Fibroblast of skin of right biceps (primary cell): ENCODE measurements around the gene RPS10.

Experiments used
- DNase-seq: peaks from one replicate; pipeline ENCODE4 v3.0.0-alpha.2; 2013

The RPS10 gene

DNA sequence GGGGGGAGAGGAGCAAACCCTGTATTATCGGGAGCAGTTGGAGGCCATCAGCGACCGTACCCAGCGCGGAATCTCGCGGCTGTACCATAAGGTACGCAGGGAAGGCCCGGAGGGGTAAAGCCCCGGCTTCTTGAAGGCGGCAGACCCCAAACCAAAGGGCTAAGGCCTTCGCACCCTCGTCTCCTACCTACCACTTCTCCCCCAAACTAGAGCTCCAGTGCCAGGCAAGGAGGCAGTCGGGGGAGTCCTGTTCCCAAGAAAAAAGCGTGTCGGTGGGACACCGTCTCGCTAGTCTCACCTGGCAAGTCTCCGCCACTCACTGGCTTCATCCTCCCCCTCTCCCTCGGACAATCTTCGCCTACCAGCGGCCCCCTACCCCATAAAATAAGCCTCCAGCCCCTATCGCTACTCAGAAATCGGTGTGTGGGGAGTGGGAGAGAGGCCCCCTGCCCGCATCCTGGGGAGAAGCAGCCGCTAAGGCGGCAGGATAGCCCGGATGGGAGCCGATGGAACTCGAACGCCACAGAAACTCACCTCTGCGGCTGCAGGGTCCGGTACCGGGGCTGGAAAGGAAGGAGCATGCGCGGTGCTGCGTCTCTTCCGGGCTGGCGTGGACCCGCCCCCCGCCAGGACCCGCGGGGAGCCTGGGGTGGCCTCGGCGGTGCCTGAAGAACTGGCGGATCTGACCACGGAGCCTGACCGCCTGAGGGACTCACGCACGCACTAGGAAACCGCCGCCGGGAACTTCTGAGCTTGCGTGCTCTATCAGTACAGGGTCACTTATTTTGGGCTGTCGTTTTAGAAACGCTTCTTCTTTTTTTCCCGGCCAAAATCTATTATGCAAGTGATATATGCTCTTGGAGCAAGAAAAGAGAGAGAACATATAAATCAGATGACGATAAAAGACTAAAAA lies at the start of gene RPS10:
RPS10 (minus strand) TSS at position 572 of the 913 bp plus-strand sequence. CDS start 848 bp downstream, outside the sequence.
- DNase-seq: peak; percentile 93

DNA sequence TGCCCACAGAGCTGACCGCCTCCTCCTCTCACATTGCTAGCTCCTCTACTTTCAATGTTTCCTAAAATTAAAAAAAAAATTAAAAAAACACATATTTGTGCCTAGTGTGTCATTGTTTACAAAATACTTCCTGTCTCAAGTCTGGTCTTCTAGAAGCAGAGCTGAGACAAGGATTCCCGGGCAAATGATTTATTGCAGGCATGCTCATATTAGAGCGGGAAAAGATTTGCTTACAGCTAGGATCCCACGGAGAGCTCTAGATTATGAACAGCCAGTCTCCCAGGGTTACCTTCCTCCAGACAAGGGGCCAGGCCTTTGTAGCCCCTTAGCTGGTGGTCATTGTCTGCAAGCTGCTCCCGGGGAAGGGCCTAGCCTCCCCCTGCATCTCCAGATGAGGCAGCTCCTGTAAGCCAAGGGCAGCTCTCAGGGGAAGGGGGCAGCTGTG lies 49.4 kb upstream of the RPS10 start:
- peak; percentile 17 for DNase-seq

DNA sequence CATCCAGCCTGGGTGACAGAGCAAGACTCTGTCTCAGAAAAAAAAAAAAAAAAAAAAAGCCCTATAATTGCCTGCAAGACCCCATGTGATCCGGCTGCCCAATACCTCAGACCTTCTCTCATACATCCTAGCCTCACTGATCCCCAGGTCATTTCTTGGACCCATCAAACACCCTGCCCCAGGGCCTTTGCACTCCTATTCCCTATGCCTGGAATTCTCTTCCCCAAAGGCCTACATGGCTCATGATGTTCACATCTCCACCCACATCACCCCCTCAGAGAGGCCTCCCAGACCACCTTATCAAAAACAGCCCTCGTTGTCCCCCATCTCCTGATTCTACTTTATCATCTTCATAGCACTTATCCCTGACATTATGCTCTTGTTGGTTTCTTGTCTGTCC lies 48.9 kb upstream of the RPS10 start:
- no peak for DNase-seq

DNA sequence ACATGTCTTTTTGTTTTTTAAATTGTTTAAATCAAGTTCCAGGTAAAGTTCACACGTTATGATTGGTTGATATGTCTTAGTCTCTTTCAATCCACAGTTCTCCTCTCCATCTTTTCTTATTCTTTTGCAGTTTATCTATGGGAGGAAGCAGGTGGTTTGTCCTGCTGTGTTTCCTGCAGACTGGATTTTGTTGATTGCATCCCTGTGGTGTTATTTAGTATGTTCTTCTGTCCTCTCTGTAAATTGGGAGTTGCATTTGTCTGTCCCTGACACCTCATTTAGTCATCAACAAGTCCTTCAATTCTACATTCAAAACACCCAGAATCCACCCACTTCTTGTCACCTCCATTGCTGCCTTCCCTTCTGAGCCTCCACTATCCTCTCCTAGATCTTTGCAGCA lies 48.1 kb upstream of the RPS10 start:
- DNase-seq: no peak

DNA sequence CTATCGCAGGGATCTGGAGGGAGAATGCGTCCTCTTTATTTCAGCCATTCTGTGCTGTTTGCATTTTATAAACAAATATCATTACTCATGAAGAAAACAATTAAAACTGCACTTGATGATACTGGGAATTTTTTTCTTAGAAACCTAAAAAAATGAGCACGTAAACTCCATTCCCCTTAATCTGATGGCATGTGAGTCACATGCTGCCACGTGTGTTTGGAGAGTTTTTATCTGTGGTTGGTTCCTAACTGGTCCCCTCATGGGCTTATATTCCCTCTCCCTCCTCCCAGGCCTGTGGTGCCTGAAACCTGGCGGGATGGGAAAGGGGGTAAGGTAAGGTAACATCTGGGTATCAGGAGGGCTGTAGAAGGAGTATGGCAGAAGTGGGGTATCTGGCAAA lies 46.6 kb upstream of the RPS10 start:
- DNase-seq: no peak

DNA sequence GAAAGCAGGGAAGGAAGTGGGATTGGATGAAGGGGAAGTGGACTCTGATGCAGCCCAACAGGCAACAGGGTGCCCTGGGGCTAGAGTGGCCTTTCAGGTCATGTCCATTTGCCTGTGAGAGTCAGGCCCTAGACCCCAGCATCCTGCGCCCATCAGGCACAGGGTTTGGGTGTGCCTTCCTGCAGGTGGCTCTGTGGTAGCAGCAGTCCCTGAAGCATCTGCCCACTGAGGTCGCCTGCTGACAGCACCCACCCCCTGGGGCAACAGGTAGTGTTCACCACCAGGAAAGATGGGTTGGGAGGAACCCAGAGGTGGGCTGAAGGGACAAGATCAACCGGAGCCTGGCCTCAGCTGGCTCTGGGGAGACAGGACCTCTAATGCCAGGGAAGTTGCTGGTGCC lies 43.6 kb upstream of the RPS10 start:
- DNase-seq: no peak

DNA sequence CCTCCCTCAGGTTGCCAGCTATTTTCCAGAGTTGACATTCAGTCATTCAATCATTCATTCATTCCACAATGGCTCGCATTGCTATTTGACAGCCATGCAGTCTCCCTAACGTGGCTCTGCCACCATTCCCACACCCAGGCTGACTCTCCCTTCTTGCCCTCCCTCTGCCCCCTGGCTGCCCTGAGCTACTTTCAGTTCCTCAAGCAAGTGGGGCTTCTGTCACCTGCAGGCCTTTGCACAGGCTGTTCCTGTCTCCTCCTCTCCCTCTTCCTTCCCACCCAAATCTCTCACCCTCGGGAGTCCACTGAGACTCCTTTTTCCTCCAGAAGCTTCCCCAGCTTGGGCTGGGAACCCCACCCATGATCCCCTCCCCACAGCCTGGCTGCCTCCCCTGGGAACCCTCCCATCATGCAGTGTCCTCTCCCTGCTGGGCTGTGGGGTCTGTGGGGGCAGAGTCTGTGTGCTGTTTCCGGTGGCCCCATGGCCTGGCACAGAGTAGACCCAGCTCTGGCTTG lies 42.6 kb upstream of the RPS10 start:
- no peak for DNase-seq

DNA sequence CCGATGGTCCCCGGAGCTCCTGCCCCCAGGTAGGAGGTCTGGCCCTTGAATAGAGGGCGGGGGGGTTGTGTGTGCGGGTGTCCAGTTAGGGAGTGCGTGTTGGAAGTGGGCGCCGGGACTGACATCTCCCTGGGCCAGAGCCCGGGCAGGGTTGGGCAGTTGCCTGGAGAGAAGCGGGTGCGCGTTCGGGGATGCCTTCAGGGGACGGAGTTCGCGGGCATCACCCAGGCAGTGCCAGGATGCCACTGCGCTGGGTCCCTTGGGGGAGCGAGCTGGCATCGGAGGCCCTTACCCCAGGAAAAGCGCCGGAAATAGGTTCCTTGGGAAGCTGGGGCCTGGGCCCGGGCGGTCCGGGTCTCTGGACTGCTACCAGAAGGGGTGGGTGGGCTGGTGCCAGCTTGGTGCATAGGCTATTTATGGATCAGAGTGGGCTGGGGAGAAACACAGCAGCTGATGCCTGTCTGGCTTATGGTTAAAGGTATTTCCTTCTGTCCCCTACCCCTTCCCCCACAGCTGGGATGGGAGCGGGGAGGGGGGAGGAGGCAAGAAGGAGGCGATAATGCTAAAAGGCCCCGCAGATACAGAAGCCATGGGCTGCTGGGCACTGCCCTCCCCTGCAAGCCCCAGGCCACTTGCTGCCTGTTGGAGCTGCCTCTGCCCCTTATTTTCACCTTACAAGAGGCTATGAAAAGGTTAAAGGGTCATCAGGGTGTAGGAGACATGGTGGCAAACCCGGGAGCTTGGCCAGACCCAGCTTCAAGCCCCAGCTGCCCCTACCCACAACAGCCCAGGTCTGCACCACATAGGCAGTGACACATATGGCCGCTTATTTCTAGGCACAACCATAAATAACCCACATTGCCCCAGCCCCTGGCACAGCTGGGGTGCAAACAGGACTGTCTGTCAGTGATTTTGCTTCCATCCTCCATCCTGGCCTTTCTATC lies 40.6 kb upstream of the RPS10 start:
- DNase-seq: no peak

DNA sequence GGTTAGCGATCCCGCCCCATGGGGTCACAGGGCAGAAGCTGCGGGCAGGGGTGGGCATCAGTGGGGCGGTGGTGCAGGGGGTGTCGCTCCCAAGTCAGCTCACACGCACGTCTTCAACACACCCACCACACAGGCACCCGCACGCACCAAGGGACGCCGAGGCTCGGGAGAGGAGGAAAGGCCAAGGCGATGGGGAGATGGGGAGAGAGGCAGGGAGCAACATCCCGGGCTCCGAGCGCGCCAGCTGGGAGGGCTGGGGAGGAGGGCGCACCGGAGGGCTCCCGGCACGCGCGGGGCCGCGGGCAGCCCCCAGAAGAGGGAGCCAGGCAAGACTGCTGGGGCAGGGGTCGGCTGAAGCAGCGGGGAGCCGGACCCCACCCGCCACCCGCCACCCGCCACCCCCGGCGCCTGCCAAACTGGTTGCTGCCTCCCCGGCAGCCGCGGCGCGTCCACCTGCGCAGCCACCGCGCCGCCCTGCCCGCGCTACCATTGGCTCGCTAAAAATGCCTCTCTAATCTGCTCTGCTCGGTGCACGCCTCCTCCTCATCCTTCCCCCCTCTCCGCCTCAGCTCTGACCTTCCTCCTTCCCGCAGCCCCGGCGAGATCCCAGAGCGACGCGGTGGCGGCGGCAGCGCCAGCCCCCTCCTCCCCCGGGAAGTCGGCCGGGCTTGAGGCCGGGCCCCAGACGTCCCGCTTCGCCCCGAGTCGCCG lies 39.8 kb upstream of the RPS10 start, which contains the start of gene PACSIN1:
PACSIN1 (plus strand) TSS at position 546 of the 711 bp plus-strand sequence. CDS start 60,230 bp downstream, outside the sequence.
- DNase-seq: no peak

DNA sequence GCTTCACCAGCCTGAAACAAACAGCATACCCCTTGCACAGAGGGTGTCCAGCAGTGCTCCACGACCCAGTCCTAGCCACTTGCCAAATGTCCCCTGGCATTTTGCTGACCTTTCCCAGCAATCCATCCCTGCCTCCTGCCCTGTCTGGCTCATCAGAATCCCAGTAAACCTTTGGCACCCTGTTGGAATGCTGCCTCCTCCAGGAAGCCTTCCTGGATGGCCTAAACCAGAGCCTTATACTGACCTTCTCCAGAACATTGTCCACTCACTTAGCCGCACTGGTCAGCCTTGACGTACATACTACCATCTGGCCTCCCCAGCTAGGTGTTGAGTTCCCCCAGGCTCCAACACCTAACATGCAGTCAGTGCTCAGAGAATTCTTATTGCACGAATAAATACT lies 38.0 kb upstream of the RPS10 start:
- no peak for DNase-seq

DNA sequence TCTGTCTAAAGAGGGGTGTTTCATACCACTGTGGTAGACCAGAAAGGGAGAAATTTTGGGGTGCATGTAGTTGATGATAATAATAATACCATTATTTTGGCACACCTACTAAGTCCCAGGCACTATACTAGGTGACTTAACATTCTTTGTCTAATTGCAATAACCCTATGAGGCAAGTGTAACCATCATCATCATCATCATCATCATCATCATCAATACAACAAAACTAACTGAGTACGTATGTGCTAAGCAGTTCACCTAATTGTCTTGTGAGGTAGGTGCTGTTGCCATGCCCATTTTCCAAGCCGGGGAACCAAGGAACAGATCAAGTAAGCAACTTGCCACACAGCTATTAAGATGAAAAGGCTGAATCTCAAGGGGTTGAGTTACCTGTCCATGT lies 37.4 kb upstream of the RPS10 start:
- DNase-seq: no peak

DNA sequence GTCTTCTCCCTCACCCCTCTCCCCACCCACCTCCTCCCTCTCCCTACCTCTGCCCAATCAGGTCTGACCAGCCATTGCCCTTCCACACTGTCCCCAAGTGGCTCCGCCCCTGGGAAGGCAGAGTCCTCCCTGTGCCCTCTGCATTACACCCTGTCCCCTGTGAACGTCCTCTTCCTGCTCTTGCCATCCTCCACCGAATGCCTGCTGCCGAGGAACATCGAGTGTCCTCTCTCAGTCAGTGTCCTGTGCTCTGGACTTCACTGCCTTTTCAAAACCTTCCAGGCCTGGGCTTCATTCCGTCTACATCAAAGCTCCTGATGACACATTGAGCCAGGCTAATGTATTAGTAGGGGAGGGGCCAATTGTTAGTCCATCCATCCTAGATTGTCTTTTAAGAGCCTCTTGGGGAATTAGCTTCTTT lies 36.7 kb upstream of the RPS10 start:
- DNase-seq: peak; percentile 20

DNA sequence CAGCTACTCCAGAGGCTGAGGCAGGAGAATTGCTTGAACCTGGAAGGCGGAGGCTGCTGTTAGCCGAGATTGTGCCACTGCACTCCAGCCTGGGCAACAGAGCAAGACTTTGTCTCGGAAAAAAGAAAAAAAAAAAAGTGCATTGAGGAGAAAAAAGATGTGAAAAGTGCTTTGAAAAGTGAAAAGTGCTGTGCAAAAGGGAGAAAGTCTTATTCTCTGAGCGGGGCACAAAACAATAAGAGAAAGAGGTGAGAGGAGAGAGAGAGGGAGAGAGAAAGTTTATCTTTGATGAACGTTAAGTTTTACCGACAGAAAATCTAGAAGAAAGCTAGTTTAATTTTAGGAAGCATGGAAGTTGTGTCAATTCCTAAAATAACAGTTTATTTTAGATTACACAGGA lies 36.1 kb upstream of the RPS10 start:
- DNase-seq: no peak

DNA sequence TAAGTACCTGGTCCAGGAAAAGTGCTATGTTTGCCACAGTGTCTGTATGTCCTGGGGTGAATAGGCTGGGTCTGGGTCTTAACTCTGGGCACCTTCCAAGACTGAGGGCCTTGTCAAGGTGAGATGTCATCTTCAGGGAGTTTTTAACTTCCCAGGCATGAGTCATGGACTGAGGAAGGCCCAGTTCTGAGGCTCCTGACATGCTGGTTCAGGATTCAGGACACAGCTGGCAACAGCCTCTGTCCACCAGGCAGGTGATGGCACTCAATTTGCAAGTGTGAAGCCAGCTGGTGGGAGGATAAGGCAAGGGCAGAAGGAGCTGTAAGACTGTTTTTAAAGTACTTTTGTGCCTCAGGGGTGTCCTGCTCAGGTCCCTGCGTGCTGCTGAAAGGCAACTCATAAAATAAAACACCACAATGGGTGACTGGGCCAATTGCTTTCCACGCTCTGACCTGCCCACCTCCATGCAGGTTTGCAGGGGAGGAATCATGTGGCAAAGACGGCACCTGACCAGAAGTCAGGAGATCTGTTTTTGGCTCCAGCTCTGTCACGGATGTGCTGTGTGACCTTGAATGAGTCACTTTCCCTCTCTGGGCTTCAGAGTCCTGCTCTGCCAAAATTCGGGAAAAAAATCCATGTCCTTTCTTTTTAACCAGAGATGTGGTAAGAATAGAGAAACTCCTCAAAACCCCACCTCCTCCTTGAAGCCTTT lies 35.1 kb upstream of the RPS10 start:
- DNase-seq: no peak

DNA sequence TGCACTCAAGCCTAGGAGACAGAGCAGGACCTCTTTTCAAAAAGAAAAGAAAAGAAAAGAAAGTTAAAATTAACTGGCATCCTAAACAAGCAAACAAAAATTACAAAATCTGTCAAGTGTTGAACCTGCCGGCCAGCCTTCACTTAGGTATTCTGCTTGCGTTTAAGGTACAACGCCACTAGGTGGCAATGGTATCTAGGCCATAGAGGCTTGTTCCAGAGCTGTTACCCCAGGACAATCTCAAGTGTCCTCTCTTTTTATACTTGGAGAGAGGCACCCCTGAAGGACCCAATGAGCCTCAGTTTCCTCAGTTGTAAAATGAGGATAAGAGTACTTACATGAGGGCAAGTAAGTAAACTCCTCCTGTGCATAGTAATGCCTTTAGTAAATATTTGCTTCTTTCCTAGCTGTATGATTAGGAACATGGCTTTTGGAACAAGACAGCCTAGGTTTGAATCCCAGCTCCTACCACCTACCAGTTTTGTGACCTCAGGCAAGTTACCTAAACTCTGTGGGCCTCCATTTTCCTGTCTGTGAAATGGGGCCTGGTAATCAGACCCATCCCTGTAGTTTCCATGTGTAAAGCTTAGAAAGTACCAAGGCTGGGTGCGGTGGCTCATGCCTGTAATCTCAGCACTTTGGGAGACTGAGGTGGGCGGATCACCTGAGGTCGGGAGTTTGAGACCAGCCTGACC lies 34.2 kb upstream of the RPS10 start:
- DNase-seq: peak; percentile 25

DNA sequence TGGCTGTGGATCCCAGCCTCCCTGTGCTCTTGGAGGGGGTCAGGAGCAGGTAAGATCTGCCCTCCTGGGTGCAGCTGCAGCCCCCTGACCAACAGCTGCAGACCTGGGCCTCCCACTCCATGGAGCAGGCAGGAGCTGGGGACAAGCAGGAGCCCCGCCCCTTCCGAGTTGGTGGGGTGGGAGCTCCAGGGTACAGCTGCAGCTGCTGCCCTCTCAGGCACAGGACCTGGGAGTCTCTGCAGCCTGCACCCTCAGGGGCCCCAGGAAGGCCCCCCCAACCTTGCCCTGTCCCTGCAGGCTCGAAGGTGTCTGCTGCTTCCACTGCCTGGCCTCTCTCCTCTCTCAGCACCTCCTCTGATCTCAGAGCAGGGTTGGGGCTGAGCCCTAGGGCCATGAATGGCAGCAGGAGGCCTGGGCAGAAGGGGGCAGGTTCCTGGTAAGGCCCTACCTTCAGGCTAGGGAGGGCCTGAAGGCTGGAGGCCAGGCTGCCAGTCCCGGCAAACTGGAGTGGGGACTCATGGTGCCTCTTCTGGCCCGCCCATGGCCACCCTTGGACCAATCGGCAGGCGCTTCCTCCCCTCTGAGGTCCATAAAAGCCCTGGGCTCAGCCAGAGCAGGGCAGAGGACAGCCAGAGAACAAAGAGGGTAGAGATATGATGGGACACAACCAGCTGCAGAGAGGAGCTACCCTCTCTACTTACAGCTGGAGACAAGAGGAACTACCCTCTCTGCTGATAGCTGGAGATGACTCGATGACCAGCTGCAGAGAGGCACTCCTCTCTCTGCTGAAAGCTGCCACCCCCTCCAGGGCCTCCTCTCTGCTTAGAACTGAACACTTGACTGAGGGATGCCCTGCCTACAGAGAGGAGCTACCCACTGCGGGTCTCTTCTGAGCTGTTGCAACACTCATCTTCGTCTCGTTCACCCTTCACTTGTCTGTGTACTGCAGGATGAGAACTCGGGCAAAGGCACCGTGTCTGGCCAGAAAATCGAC lies 32.2 kb upstream of the RPS10 start:
- DNase-seq: no peak

DNA sequence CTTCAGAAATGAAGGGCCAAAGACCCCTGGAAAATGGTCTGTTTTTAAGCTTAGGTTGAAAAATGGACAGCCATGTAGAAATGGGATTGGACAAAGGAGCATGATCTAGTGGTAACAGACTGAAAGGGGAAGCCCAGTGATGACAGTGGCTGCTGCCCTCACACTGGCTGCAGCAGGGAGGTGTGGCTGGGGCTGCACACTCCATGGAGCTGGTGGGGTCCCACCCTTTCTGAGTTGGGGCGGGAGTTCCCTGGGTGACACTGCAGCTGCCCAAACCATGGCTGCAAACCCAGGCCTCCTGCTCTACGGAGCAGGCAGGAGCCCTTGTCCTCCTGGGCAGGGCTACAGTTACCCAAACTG lies 31.5 kb upstream of the RPS10 start:
- no peak for DNase-seq

DNA sequence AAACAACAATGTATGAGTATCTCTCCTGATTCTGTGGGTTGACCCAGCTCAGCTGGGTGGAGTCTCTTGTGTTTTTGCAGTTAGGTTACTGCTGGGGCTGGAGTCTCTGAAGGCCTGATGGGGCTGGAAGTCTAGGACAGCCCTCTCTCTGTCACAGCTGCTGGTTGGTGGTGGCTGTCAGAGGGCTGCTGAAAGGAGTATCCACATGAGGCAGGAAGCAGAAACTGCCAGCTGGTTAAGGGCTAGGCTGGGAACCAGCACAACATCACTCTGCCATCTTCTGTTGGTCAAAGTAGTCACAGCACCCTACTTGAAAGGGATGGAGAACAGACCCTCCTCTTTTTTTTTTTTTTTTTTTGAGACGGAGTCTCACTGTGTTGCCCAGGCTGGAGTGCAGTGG lies 30.0 kb upstream of the RPS10 start:
- DNase-seq: no peak

DNA sequence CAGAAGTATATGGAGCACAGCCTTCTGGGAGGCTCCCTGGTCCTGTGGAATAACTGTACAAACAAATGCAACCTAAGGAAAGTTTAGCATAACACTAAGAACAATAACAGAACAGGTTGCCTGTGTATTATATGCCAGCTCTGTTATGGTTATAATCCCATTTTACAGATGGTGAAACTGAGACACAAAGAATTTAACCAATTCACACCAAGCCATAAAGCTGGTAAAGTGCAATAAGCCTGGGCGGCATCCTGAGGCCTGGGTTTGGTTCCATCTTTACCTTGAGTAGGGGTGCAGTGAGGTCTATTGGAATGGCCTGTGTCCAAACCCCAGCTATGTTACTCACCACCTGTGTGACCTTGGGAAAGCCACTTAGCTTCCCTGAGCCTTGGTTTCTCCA lies 25.3 kb upstream of the RPS10 start:
- DNase-seq: no peak

DNA sequence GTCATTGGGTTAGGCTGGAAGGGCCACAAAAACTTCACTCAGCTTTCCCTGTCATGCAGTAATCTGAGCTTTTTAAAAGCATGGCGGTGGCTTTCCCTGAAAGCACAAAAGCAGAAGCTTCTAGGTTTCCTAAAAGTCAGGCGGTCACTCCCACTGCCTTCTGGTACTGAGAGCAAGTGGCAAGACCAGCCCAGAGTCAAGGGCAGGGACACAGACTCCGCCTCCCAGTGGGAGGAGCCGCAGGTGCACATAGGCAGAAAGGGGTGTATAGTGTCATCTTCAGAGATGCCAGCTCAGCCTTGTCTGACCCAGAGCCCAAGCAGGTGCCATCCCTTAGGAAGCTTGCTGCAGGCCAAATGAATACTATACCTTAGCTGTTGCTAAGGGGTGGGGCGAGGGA lies 22.0 kb upstream of the RPS10 start:
- DNase-seq: no peak
